GM15510 (cell line): ENCODE results near the gene CSNK2A2.

Experiments used
- POLR2A ChIP-seq: IDR thresholded peaks from 3 replicates; pipeline ENCODE4 v1.6.1; 2011; ENCODE audit warnings: borderline replicate concordance; ENCODE audit not compliant: insufficient read length; ENCODE audit errors: extremely low read depth

Gene CSNK2A2

DNA sequence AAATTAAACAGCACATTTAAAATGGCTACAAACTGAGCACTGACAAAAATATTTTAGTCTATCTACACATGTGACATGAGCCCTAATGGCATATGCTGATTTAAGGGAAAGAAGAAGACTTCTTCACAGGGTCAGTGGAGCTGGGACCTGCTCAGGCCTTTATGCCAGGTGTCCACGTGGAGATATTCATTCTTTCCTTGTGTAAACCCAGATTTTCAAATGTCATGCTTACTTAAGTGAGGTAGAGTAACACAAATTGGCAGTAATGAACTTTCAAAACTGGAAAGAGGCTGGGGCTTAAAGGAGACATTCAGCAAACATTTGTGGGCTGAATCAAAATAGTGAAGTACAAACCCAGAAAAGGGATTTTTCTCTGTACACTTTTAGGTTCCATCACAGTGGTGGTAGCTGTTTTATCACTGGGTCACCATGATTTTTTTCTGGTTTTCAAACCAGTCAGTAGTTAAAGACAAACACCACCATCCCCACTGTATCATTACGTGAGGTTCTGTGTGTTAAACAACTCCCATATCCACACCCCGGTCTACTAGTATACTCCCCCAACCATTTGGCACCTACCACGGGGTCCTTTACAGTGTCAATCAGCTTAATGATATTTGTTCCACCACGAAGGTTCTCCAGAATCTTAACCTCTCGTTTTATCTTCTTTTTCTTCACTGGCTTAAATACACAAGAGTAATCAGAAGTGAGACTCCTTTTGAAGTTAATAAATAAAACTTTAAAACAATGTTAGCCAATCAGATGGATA is 11.5 kb downstream of the CSNK2A2 start:
- TF ChIP-seq POLR2A, result no peak

- no peak for TF ChIP-seq POLR2A
Measured at GRCh38 chr16:58177353-58177710, 20.6 kb downstream of the CSNK2A2 start.

DNA sequence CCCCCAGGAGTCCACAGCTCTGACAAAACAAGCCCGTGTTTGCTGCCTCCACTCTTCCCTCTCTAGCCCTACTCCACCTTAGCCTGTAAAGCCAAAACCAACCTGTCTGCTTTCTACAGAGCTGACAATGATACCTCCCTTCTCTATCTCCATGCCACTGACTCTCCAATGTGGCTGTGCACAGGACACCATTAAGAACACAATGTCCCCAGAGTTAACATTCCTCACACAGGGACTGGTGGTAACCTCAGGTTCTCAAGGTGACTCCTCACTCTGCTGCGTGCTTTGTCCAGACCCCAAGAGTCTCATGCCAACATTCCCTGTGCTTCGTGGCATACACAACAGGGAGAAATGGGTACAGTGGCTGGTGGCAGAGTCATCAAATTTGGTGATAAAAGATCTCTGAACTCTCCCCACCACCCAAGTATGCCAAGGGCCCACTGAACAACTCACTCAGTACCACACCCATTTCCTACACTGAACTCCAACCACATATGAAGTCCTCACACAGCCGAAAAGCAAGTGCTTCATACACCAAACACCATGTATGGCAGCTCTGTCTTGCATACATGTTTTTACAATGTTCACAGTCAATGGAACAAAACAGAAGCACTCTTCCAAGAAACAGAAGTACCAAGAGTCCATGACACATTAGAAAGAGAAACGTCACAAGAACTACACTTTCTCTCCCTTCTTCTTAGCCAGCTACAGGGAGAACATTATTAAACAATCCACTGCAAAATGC is 21.1 kb downstream of the CSNK2A2 start:
- TF ChIP-seq POLR2A, result no peak

DNA sequence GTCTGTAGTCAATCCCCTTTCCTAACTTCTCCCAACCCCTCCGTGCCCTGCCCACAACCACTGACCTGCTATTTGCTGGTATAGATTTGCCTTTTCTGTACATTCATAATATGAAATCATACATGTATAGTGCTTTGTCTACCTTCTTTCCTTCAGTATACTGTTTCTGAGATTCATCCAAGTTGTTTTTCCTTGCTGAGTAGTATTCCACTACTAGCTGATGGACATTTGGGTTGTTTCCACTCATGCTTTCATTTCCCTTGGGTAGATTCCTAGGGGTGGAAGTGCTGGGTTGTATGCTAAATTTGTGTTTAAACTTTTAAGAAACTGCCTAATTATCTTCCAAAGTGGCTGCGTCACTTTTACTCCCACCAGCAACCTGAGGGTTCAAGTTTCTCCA is 27.7 kb downstream of the CSNK2A2 start:
- no peak for TF ChIP-seq POLR2A

DNA sequence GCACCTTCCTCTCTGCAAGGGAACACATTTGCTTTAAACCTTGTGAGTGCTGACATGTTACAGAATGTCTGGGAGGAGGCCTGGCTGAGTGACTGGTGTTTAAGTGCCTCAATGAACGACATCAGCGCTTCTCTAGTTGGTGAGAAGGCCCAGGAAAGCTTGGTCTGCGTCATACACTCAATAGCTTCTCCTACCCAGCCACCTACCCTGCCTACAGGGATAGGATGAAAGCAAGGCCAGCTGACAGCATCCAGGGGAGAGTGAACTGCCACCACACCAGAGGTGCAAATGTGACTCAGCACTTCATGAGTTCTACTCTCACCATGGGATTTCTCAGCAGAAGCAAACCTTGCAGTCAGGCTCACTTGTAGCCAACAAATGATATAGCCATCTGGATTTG is 37.1 kb downstream of the CSNK2A2 start:
- no peak for TF ChIP-seq POLR2A

DNA sequence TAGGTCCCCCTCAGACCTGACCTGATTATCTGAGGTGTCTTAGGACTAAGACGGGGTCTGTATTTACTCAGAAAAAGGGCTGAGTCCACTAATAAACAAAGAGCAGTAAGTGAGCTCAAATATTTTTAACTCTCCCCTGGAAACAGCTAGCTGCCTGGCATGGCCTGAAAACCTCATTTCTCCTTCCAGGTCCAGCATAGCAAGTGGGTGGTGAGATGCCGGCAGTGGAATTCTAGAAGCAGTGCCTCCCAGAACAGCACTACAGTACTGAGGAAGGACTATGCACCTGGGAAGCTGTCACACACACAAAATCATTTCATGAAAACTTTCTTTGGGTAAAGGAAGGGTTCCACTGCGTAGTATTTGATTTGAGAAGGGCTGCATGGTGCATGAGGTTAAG is 39.2 kb downstream of the CSNK2A2 start:
- no peak for TF ChIP-seq POLR2A

GRCh38 chr16:58157951-58158540 is 39.9 kb downstream of the CSNK2A2 start:
- no peak for TF ChIP-seq POLR2A

GRCh38 chr16:58157239-58157638 is 40.7 kb downstream of the CSNK2A2 start:
- no peak for TF ChIP-seq POLR2A

DNA sequence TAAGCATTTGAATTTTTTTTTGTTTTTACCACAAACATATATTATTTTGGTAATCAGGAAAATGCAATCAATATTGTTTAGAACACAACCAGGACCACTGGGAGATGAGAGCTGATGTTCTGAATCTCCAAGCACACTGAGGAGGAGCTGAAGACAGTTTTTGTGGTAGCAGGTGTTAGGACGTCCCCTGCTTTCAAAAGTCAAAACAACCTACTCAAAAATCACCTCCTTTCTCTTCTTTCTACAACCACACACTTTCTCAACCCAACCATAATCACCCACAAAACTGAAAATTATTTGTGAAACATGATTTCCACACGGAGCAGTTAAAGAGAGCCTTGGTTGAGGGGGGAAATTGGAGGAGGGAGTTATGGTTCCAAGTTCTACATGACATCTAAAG is 42.1 kb downstream of the CSNK2A2 start:
- no peak for TF ChIP-seq POLR2A

DNA sequence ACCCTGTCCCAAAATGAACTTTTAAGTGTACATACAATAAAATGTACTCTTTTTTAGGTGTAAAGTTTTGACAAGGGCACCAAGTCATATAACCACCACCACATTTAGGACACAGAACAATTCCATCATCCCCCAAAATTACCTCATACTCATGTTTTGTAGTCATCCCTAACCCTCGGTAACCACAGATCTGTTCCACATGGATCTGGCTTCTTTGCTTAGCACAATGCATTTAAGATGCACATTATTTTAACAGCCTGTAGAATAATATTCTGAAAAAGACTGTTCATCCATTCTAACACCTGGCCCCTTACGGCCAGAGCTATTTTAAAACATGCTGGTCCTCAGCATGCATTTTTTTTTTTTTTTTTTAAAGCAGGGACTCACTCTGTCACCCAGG is 43.6 kb downstream of the CSNK2A2 start:
- no peak for TF ChIP-seq POLR2A

DNA sequence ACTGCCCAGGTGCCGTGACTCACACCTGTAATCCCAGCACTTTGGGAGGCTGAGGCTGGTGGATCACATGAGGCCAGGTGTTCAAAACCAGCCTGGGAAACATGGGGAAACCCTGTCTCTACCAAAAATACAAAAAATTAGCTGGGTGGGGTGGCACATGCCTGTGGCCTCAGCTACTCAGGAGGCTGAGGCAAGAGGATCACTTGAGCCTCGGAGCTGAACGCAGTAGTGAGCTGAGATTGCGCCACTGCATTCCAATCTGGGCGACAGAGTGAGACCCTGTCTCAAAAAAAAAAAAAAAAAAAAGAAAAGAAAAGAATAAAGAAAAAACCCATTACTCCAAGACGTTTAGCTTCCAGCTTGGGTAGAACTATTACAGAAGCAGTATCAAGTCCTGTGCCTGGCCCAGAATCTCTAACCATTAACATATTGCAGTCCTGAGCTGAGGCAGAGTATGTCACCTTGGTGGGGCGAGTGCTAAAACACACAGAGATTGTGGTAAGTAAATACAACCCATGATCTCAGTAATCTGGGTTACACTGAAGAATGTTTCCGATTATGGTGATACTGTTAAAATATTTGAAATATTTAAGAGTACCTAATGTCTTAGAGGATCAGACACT is 45.5 kb downstream of the CSNK2A2 start:
- TF ChIP-seq POLR2A, result no peak

- no peak for TF ChIP-seq POLR2A
Measured at GRCh38 chr16:58148526-58148925, 49.4 kb downstream of the CSNK2A2 start.

DNA sequence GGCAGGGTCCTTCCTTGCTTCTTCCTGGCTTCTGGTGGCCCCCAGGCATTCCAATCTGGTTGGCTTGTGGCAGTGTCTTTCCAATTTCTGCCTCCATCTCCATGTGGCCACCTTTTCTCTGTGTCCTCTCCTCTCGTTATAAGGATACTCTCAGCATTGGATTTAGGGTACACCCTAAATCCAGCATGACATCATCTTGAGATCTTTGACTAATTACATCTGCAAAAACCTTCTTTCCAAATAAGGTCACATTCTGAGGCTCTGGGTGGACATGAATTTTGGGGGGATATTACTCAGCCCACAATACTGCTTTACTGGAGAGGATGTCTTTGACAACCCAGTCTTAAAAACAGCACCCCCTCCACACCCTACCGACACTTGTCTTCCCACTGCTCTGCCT is 49.8 kb downstream of the CSNK2A2 start:
- TF ChIP-seq POLR2A, result no peak

GRCh38 chr16:58138852-58139251 is 59.1 kb downstream of the CSNK2A2 start:
- no peak for TF ChIP-seq POLR2A

DNA sequence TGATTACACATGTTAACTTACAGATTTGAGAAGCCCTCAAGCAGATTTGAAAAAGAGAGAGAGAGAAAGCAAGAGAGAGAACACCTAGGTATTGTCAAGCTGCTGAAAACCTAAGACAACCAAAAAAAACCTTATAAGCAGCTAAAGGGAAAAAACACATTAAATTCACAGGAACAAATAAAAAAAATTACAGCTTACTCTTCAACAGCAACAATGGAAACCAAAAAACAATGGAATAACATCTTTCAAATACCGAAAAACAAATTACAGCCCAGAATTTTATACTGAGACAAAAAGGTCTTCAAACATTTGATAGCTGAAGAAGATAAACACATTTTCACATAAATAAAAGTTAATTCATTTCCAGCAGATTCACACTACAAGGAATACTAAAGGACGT is 60.3 kb downstream of the CSNK2A2 start:
- no peak for TF ChIP-seq POLR2A
